Measurements from ENCODE around the gene CCDC142. TPM values are rescaled to one million over a fixed set of nuclear protein-coding genes. Genes with fewer than 3 reads are reported as not detected.

Gene CCDC142
- polyA plus RNA-seq, 1 of the 3 experiments (the other 2 are of a cell fraction): 8.7 TPM

- H3K9me2 ChIP-seq: no peaks in the 10 kb centered on the region
- no peaks in the 10 kb centered on the region for H3K9me3 ChIP-seq
- H3K4me2 ChIP-seq: peak within 1 kb of the TSS; percentile 26; the same call in 1 of the 2 replicates
- no peak within 1 kb of the TSS for H3K9ac ChIP-seq
- peaks cover 3% of the 10 kb centered on the region for H3F3A ChIP-seq (replicated peaks; ENCODE audit: insufficient read depth)
- ChIA-PET POLR2A (interaction anchor here (2.2 to 3.1 kb wide), 2 partner anchors 11 to 30 kb away, joined by 9 to 10 read pairs; partner anchors contain the start of genes AUP1 and HTRA2), CTCF (interaction anchor here (0.9 to 3.7 kb wide), 5 partner anchors 14 to 87 kb away, joined by 3 to 21 read pairs (median 19); partner anchors contain the start of genes AUP1, CCDC142, HTRA2 and TTC31)
- H4K20me1 ChIP-seq (ENCODE audit: insufficient read depth): no peaks in the 10 kb centered on the region
- no peak within 1 kb of the TSS; a peak in 1 of 4 replicates for H3K27ac ChIP-seq (ENCODE audit: low read depth in 2 of 2, low read length in 1 of 2)
- H3K79me2 ChIP-seq (ENCODE audit: insufficient read depth): no peaks in the 10 kb centered on the region
- H3K36me3 ChIP-seq (replicated peaks in 1 of 2; ENCODE audit: control insufficient read depth in 1 of 2, insufficient read depth in 2 of 2, low read length in 1 of 2): peaks cover under 1 to 1% of the 10 kb centered on the region in 2 experiments
- 39% methylated on average over 33 of the region's 65 CpGs for WGBS (ENCODE audit: low lambda C conversion rate)
- peaks cover 0 to 22% of the 10 kb centered on the region in 2 experiments; a peak in 1 of 4 replicates for H3K4me1 ChIP-seq (ENCODE audit: control insufficient read depth in 1 of 2, insufficient read depth in 2 of 2, low read depth in 1 of 2, low read length in 1 of 2)
- peak within 1 kb of the TSS; percentile 72 for H2AFZ ChIP-seq (ENCODE audit: low read depth)
- H3K4me3 ChIP-seq (ENCODE audit: low read depth in 2 of 2, low read length in 1 of 2): peak within 1 kb of the TSS in 1 of 2 experiments; percentile 24; a peak in 2 of 4 replicates
- TF ChIP-seq MEF2A (IDR thresholded peaks at IDR 0.05; ENCODE audit: borderline replicate concordance, low read depth): no peak
- TF ChIP-seq USF1 (IDR thresholded peaks at IDR 0.05; ENCODE audit: borderline replicate concordance, low read depth): no peak
- no peaks in the 10 kb centered on the region for H3K27me3 ChIP-seq (ENCODE audit: insufficient read depth)
- DNase-seq: peak; percentile 57
These were observed 16.6 kb upstream of the CCDC142 start, which contains the start of gene LBX2 for GRCh38 chr2:74499267-74499939. Gene LBX2, minus strand, starts transcription at chr2:74499603. Its CDS starts 66 bp downstream, at chr2:74499537.

- Histone ChIP-seq H3K79me2 (ENCODE audit: insufficient read depth) (no peaks in the 10 kb centered on the region), H3K4me3 (ENCODE audit: low read depth in 2 of 2, low read length in 1 of 2) (peak overlapping the region in 1 of 2 experiments; percentile 24; a peak in 2 of 4 replicates), H3K27ac (ENCODE audit: low read depth in 2 of 2, low read length in 1 of 2) (no peak overlapping the region), H3F3A (replicated peaks; ENCODE audit: insufficient read depth) (peaks cover 3% of the 10 kb centered on the region), H4K20me1 (ENCODE audit: insufficient read depth) (no peaks in the 10 kb centered on the region), H3K9me2 (no peaks in the 10 kb centered on the region), H3K36me3 (replicated peaks in 1 of 2; ENCODE audit: control insufficient read depth in 1 of 2, insufficient read depth in 2 of 2, low read length in 1 of 2) (peaks cover 0 to 8% of the 10 kb centered on the region in 2 experiments), H2AFZ (ENCODE audit: low read depth) (peak overlapping the region; percentile 72), H3K4me2 (peak overlapping the region; percentile 26; the same call in 1 of the 2 replicates), H3K9ac (no peak overlapping the region), H3K9me3 (no peaks in the 10 kb centered on the region), H3K27me3 (ENCODE audit: insufficient read depth) (no peaks in the 10 kb centered on the region), H3K4me1 (ENCODE audit: control insufficient read depth in 1 of 2, insufficient read depth in 2 of 2, low read depth in 1 of 2, low read length in 1 of 2) (peaks cover 0 to 22% of the 10 kb centered on the region in 2 experiments; a peak in 1 of 4 replicates)
- ChIA-PET POLR2A (no interaction called here), CTCF (interaction anchor here (3.1 to 3.7 kb wide), 2 partner anchors 15 to 88 kb away, joined by 19 to 21 read pairs; partner anchors contain the start of genes CCDC142 and TTC31)
- 47% methylated on average over 41 of the region's 41 CpGs for WGBS (ENCODE audit: low lambda C conversion rate)
- peak; percentile 49 for DNase-seq
- TF ChIP-seq RCOR1 (IDR thresholded peaks at IDR 0.05; ENCODE audit: low read length) (no peak), IRF3 (IDR thresholded peaks at IDR 0.05; ENCODE audit: low read depth, low read length) (no peak), RFX5 (IDR thresholded peaks at IDR 0.05; ENCODE audit: low read length) (no peak), EZH2phosphoT487 (IDR thresholded peaks at IDR 0.05; ENCODE audit: borderline replicate concordance, low read depth) (no peak), MAX (IDR thresholded peaks at IDR 0.05; ENCODE audit: low read depth) (no peak), USF1 (IDR thresholded peaks at IDR 0.05; ENCODE audit: borderline replicate concordance, low read depth) (no peak), TEAD4 (IDR thresholded peaks at IDR 0.05; ENCODE audit: borderline replicate concordance, insufficient read depth) (no peak), GABPA (IDR thresholded peaks at IDR 0.05; ENCODE audit: low read depth) (no peak), JUND (IDR thresholded peaks at IDR 0.05) (no peak), RAD21 (IDR thresholded peaks at IDR 0.05; ENCODE audit: low read length) (no peak), EP300 (IDR thresholded peaks at IDR 0.05; ENCODE audit: borderline replicate concordance in 1 of 2, low read depth in 1 of 2, low read length in 1 of 2) (no peak), YY1 (IDR thresholded peaks at IDR 0.05; ENCODE audit: low read depth) (no peak), TAF1 (IDR thresholded peaks at IDR 0.05; ENCODE audit: borderline replicate concordance, low read depth, low read length) (no peak), TCF12 (IDR thresholded peaks at IDR 0.05) (no peak), MXI1 (IDR thresholded peaks at IDR 0.05; ENCODE audit: low read depth, low read length) (no peak), SIN3A (IDR thresholded peaks at IDR 0.05; ENCODE audit: borderline replicate concordance, low read depth, low read length) (no peak), FOXJ3 (CRISPR knock-in tag; IDR thresholded peaks at IDR 0.05) (no peak), NRF1 (IDR thresholded peaks at IDR 0.05; ENCODE audit: low read depth, low read length) (no peak), ZBTB33 (IDR thresholded peaks at IDR 0.05; ENCODE audit: borderline replicate concordance, low read depth) (no peak)
These were observed 15.9 kb upstream of the CCDC142 start for GRCh38 chr2:74498500-74499266.

Measured in SK-N-SH (cell line).